Right lobe of liver (tissue), 4 donors: ENCODE results near the gene SLC1A2.

Source experiments
- CTCF ChIP-seq, 4 donors: fragments of 200-600 bp in 3 of 4; fragments of 450-650 bp in 1 of 4; IDR thresholded peaks; one replicate each; pipeline versions ENCODE4 v1.5.1 to v1.8.0; 2016 to 2022; ENCODE audit warnings: antibody characterized with exemption in 4 of 4, mild to moderate bottlenecking in 2 of 4
- POLR2A ChIP-seq: fragments of 450-650 bp; IDR thresholded peaks from one replicate; pipeline ENCODE4 v1.6.1; 2017; ENCODE audit warnings: antibody characterized with exemption, mild to moderate bottlenecking
- donor health status: DM: no; HTN: no; CAD: no.
- donor health status: DM: no; HTN: no; CAD: no.
- donor health status: DM: no; HTN: yes; CAD: no.

- TF ChIP-seq CTCF (IDR thresholded peaks at IDR 0.05) (no peak), POLR2A (no peak)
Measured at GRCh38 chr11:35389897-35390465, 29.4 kb downstream of the SLC1A2 start.
